OCI-LY1 (cell line): ENCODE data around the gene AP1M1.

Experiments
- EZH2 ChIP-seq: fragments of 200-600 bp; sonication (generic), shearing (Covaris generic); IDR thresholded peaks from 2 replicates; pipeline ENCODE4 v1.8.0; 2017; ENCODE audit warnings: borderline replicate concordance, mixed run types, mild to moderate bottlenecking, antibody characterized with exemption, low read length, moderate library complexity, mixed read lengths
- TF ChIP-seq, protein P1 (sequence below): fragments of 200-600 bp; sonication (generic), shearing (Covaris generic); IDR thresholded peaks from 2 replicates; pipeline ENCODE4 v1.5.1; 2017; ENCODE audit warnings: mild to moderate bottlenecking, antibody characterized with exemption, low read length, moderate library complexity, mixed read lengths

DNA sequence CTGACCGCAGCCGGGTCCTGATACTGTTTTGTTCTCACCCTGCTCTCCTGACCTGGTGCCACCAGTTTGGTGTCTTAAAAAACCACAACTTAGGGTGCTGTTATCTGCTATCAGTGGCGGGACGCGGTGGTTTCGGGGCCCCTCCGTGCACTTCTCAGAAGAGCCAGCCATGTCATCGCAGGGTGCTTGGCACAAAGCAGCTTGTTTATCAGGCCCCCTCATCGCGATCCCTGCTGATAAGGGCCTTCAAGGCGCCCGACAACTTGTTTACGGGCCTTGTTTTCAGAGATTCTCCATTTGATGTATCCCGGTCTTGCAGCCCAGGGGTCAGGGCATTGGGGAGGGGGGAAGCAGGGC, 68.9 kb downstream of the AP1M1 start:
- TF ChIP-seq, protein P1, sequence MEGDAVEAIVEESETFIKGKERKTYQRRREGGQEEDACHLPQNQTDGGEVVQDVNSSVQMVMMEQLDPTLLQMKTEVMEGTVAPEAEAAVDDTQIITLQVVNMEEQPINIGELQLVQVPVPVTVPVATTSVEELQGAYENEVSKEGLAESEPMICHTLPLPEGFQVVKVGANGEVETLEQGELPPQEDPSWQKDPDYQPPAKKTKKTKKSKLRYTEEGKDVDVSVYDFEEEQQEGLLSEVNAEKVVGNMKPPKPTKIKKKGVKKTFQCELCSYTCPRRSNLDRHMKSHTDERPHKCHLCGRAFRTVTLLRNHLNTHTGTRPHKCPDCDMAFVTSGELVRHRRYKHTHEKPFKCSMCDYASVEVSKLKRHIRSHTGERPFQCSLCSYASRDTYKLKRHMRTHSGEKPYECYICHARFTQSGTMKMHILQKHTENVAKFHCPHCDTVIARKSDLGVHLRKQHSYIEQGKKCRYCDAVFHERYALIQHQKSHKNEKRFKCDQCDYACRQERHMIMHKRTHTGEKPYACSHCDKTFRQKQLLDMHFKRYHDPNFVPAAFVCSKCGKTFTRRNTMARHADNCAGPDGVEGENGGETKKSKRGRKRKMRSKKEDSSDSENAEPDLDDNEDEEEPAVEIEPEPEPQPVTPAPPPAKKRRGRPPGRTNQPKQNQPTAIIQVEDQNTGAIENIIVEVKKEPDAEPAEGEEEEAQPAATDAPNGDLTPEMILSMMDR: no peak
- no peak for TF ChIP-seq EZH2
